DOHH2 (cell line): ENCODE measurements around the gene DMXL1.
A peak's percentile ranks its signal among the peaks of the same experiment; 100 is the strongest.

Source experiments
- H3F3A ChIP-seq: fragments of 200-600 bp; sonication (generic), shearing (Covaris generic); 2 replicates; pipeline ENCODE4 v1.6.0; 2016; ENCODE audit warnings: antibody characterized with exemption, mild to moderate bottlenecking; ENCODE audit not compliant: control insufficient read depth, insufficient read depth
- H3K27ac ChIP-seq: fragments of 200-600 bp; sonication (generic); 2 replicates; pipeline ENCODE4 v1.5.1; 2014; ENCODE audit warnings: low read depth, mild to moderate bottlenecking, low read length, moderate library complexity
- H3K27me3 ChIP-seq: fragments of 200-600 bp; sonication (generic); 2 replicates; pipeline ENCODE4 v1.6.1; 2014; ENCODE audit warnings: mild to moderate bottlenecking, low read length, mixed read lengths; ENCODE audit not compliant: control insufficient read depth
- H3K36me3 ChIP-seq: fragments of 200-600 bp; sonication (generic); 2 replicates; pipeline ENCODE4 v1.6.1; 2014; ENCODE audit warnings: mild to moderate bottlenecking, low read length, moderate library complexity, mixed read lengths; ENCODE audit not compliant: control insufficient read depth
- H3K4me1 ChIP-seq: fragments of 200-600 bp; sonication (generic); 2 replicates; pipeline ENCODE4 v1.6.1; 2014; ENCODE audit warnings: mild to moderate bottlenecking, low read length, mixed read lengths; ENCODE audit not compliant: control insufficient read depth
- H3K4me2 ChIP-seq: fragments of 200-600 bp; sonication (generic); 2 replicates; pipeline ENCODE4 v1.6.0; 2014; ENCODE audit warnings: mild to moderate bottlenecking, low read length, moderate library complexity
- H3K4me3 ChIP-seq: fragments of 200-600 bp; sonication (generic); 2 replicates; pipeline ENCODE4 v1.5.1; 2014; ENCODE audit warnings: mild to moderate bottlenecking, low read length, mixed read lengths
- H3K79me2 ChIP-seq: fragments of 200-600 bp; sonication (generic); 2 replicates; pipeline ENCODE4 v1.6.1; 2014; ENCODE audit warnings: mild to moderate bottlenecking, low read length, mixed read lengths; ENCODE audit not compliant: control insufficient read depth
- H3K9me2 ChIP-seq: fragments of 200-600 bp; sonication (generic); replicated peaks from 2 replicates; pipeline ENCODE4 v1.6.1; 2014; ENCODE audit warnings: mild to moderate bottlenecking, low read length, mixed read lengths; ENCODE audit not compliant: control insufficient read depth
- H3K9me3 ChIP-seq: fragments of 200-600 bp; sonication (generic); 2 replicates; pipeline ENCODE4 v1.6.1; 2014; ENCODE audit warnings: antibody characterized with exemption, low read length, mixed read lengths; ENCODE audit not compliant: control insufficient read depth, insufficient read depth
- H4K20me1 ChIP-seq: fragments of 200-600 bp; sonication (generic); 2 replicates; pipeline ENCODE4 v1.6.0; 2014; ENCODE audit warnings: low read depth, mild to moderate bottlenecking, antibody characterized with exemption, low read length, moderate library complexity; ENCODE audit not compliant: control insufficient read depth, insufficient read depth
- EZH2phosphoT487 ChIP-seq: fragments of 200-600 bp; sonication (generic); IDR thresholded peaks from 2 replicates; pipeline ENCODE4 v1.6.1; 2017; ENCODE audit warnings: borderline replicate concordance, mild to moderate bottlenecking, antibody characterized with exemption, low read length, moderate library complexity, mixed read lengths
- TF ChIP-seq, protein P1 (sequence below): fragments of 200-600 bp; sonication (generic); IDR thresholded peaks from one replicate; pipeline ENCODE4 v1.5.1; 2014; ENCODE audit warnings: antibody characterized with exemption, mild to moderate bottlenecking, low read depth, low read length; ENCODE audit not compliant: poor library complexity, severe bottlenecking

The DMXL1 gene

DNA sequence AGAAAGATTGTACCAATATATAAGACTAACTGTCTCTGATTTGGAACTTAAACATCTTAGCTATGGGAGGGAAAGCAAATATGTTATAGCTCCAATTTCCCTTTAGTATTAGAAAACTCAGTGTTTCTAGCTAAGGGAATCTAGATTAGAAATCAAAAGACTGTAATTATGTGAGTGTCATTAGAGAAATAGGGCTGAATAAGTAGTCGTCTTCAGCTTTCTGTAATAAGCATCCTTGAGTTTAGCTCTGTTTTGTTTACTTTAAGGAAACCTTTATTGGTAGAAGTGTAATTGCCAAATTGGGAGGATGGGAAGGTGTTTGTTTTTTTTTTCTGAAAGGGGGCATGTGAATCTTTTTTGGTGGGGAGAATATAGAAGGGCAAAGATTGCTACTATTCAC lies 5.2 kb downstream of the DMXL1 start:
- H3K9me3 ChIP-seq, result no peaks in the 10 kb centered on the region
- peak overlapping the region; percentile 57 for H3K4me2 ChIP-seq
- H3K27me3 ChIP-seq, result no peaks in the 10 kb centered on the region
- H3K27ac ChIP-seq, result peak overlapping the region; percentile 14; the same call in 1 of the 2 replicates
- H3F3A ChIP-seq, result peaks cover 10% of the 10 kb centered on the region; the same call in 1 of the 2 replicates
- peaks cover 32% of the 10 kb centered on the region for H3K4me1 ChIP-seq
- H3K9me2 ChIP-seq, result no peaks in the 10 kb centered on the region
- H3K4me3 ChIP-seq, result peak overlapping the region; percentile 38; the same call in 1 of the 2 replicates
- no peaks in the 10 kb centered on the region for H4K20me1 ChIP-seq
- H3K36me3 ChIP-seq, result peaks cover 5% of the 10 kb centered on the region; the same call in 1 of the 2 replicates
- TF ChIP-seq, protein P1, sequence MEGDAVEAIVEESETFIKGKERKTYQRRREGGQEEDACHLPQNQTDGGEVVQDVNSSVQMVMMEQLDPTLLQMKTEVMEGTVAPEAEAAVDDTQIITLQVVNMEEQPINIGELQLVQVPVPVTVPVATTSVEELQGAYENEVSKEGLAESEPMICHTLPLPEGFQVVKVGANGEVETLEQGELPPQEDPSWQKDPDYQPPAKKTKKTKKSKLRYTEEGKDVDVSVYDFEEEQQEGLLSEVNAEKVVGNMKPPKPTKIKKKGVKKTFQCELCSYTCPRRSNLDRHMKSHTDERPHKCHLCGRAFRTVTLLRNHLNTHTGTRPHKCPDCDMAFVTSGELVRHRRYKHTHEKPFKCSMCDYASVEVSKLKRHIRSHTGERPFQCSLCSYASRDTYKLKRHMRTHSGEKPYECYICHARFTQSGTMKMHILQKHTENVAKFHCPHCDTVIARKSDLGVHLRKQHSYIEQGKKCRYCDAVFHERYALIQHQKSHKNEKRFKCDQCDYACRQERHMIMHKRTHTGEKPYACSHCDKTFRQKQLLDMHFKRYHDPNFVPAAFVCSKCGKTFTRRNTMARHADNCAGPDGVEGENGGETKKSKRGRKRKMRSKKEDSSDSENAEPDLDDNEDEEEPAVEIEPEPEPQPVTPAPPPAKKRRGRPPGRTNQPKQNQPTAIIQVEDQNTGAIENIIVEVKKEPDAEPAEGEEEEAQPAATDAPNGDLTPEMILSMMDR, result no peak
- TF ChIP-seq EZH2phosphoT487, result no peak
- peaks cover 99% of the 10 kb centered on the region for H3K79me2 ChIP-seq

GRCh38 chr5:119077444-119077843 lies 6.6 kb downstream of the DMXL1 start:
- no peaks in the 10 kb centered on the region for H3K27me3 ChIP-seq
- H3K4me2 ChIP-seq, result no peak overlapping the region
- peaks cover 14% of the 10 kb centered on the region for H3F3A ChIP-seq
- H3K9me2 ChIP-seq, result no peaks in the 10 kb centered on the region
- TF ChIP-seq EZH2phosphoT487, result no peak
- TF ChIP-seq, protein P1, result no peak
- peaks cover 97% of the 10 kb centered on the region for H3K79me2 ChIP-seq
- peaks cover 32% of the 10 kb centered on the region for H3K4me1 ChIP-seq
- no peaks in the 10 kb centered on the region for H3K9me3 ChIP-seq
- 0 out of 2 replicates have a peak, but pooled peaks cover 6% of the 10 kb centered on the region for H3K36me3 ChIP-seq
- no peak overlapping the region for H3K27ac ChIP-seq
- H3K4me3 ChIP-seq, result no peak overlapping the region
- no peaks in the 10 kb centered on the region for H4K20me1 ChIP-seq

- peaks cover 14% of the 10 kb centered on the region for H3F3A ChIP-seq
- no peaks in the 10 kb centered on the region for H4K20me1 ChIP-seq
- H3K27ac ChIP-seq, result no peak overlapping the region
- H3K79me2 ChIP-seq, result peaks cover 97% of the 10 kb centered on the region
- no peaks in the 10 kb centered on the region for H3K27me3 ChIP-seq
- H3K9me2 ChIP-seq, result no peaks in the 10 kb centered on the region
- peaks cover 34% of the 10 kb centered on the region for H3K4me1 ChIP-seq
- H3K4me3 ChIP-seq, result no peak overlapping the region
- peaks cover 6% of the 10 kb centered on the region; the same call in 1 of the 2 replicates for H3K36me3 ChIP-seq
- TF ChIP-seq, protein P1, result no peak
- TF ChIP-seq EZH2phosphoT487, result no peak
- no peak overlapping the region for H3K4me2 ChIP-seq
- no peaks in the 10 kb centered on the region for H3K9me3 ChIP-seq
These were observed 7.4 kb downstream of the DMXL1 start for GRCh38 chr5:119078071-119078846.
